Activated T-helper 17 cell treated with anti-CD3 and anti-CD28 coated beads, Interleukin-2, amount 50 U/mL, for 72 hours (primary cell): Measurements from ENCODE around the gene CUBN. TPM values are rescaled to one million over a fixed set of nuclear protein-coding genes. Genes with fewer than 3 reads are reported as not detected.

Source experiments
- ATAC-seq: fragments of 150-1000 bp; cut with Tn5 transposase; replicated peaks from 2 replicates; pipeline ENCODE4 v1.10.0; 2021; ENCODE audit warnings: mild to moderate bottlenecking, moderate library complexity
- H3K27ac Mint-ChIP-seq: one replicate; pipeline ENCODE4 v1.8.0; 2022; ENCODE audit warnings: mixed read lengths
- H3K27me3 Mint-ChIP-seq: one replicate; pipeline ENCODE4 v1.8.0; 2022; ENCODE audit warnings: mixed read lengths
- H3K36me3 Mint-ChIP-seq: one replicate; pipeline ENCODE4 v1.8.0; 2022; ENCODE audit warnings: low read depth, mild to moderate bottlenecking, mixed read lengths
- H3K4me1 Mint-ChIP-seq: one replicate; pipeline ENCODE4 v1.8.0; 2022; ENCODE audit warnings: mixed read lengths
- H3K4me3 Mint-ChIP-seq: one replicate; pipeline ENCODE4 v1.8.0; 2022; ENCODE audit warnings: mild to moderate bottlenecking, mixed read lengths
- H3K9me3 Mint-ChIP-seq: one replicate; pipeline ENCODE4 v1.8.0; 2022; ENCODE audit warnings: mixed read lengths
- total RNA-seq, 2 donors: library from RNA; stranded (reverse); gene quantifications; one replicate each; pipeline ENCODE4 v1.2.3, GENCODE V29; 2022

The CUBN gene
- total RNA-seq, 2 donors from 2014 or later: 0.41 to 0.45 TPM

GRCh38 chr10:16883084-16883483 lies 246.5 kb downstream of the CUBN start:
- Mint-ChIP-seq H3K36me3 (no peaks in the 10 kb centered on the region), H3K4me3 (no peak overlapping the region), H3K27me3 (no peaks in the 10 kb centered on the region), H3K9me3 (peaks cover 7% of the 10 kb centered on the region), H3K4me1 (no peaks in the 10 kb centered on the region), H3K27ac (no peak overlapping the region)
- no peak for ATAC-seq

- Mint-ChIP-seq H3K36me3 (no peaks in the 10 kb centered on the region), H3K27me3 (no peaks in the 10 kb centered on the region), H3K4me1 (no peaks in the 10 kb centered on the region), H3K4me3 (no peak overlapping the region), H3K27ac (no peak overlapping the region), H3K9me3 (no peaks in the 10 kb centered on the region)
- no peak for ATAC-seq
These were observed 259.3 kb downstream of the CUBN start for GRCh38 chr10:16870331-16870730.

DNA sequence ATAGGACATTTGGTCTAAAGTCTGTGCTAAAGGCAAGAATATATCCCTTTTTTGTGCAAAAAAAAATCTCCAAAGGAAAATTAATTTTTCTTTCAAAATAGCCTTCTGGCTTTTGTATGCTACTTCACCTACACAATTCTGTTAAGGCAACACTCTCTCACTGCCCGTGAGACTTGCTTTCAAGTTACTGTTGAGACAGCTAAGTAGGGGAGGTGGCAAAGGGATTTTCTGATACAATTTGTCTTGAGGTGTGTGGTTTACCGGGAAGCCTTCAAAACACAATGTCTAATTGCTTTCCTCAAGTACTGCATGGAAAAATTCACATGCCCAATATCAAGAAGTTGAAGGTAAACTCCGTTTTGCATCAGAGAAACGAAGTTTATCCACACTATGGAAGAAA lies 261.6 kb downstream of the CUBN start:
- Mint-ChIP-seq H3K27me3 (no peaks in the 10 kb centered on the region), H3K9me3 (no peaks in the 10 kb centered on the region), H3K36me3 (no peaks in the 10 kb centered on the region), H3K4me1 (no peaks in the 10 kb centered on the region), H3K4me3 (no peak overlapping the region), H3K27ac (no peak overlapping the region)
- no peak for ATAC-seq

DNA sequence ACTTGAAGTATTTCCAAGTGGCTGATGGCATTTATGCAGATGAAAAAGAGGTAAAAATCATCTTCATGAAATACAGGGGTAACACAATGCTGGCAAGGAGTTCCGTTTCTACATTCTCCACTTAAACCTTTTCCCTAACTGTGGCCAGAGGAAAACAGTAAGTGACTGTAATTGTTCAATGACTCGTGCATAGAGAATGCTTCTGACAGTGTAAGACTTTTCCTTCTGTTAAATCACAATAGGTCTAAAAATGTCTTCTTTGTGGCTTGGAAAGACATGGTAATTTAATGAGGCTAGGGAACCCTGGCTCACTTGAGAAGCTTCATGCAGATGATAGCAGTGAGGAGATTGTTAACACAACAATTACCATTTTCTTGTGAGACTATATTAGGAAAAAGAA lies 262.1 kb downstream of the CUBN start:
- Mint-ChIP-seq H3K4me1 (no peaks in the 10 kb centered on the region), H3K27me3 (no peaks in the 10 kb centered on the region), H3K4me3 (no peak overlapping the region), H3K36me3 (no peaks in the 10 kb centered on the region), H3K9me3 (no peaks in the 10 kb centered on the region), H3K27ac (no peak overlapping the region)
- no peak for ATAC-seq

GRCh38 chr10:16866541-16867275 lies 262.9 kb downstream of the CUBN start:
- ATAC-seq: no peak
- Mint-ChIP-seq H3K4me3 (no peak overlapping the region), H3K27me3 (no peaks in the 10 kb centered on the region), H3K36me3 (no peaks in the 10 kb centered on the region), H3K4me1 (no peaks in the 10 kb centered on the region), H3K9me3 (no peaks in the 10 kb centered on the region), H3K27ac (no peak overlapping the region)

GRCh38 chr10:16865766-16866165 lies 263.8 kb downstream of the CUBN start:
- ATAC-seq: no peak
- peaks cover 2% of the 10 kb centered on the region for H3K9me3 Mint-ChIP-seq
- no peaks in the 10 kb centered on the region for H3K36me3 Mint-ChIP-seq
- H3K4me3 Mint-ChIP-seq: no peak overlapping the region
- H3K4me1 Mint-ChIP-seq: no peaks in the 10 kb centered on the region
- H3K27ac Mint-ChIP-seq: no peak overlapping the region
- H3K27me3 Mint-ChIP-seq: no peaks in the 10 kb centered on the region

GRCh38 chr10:16863766-16864165 lies 265.8 kb downstream of the CUBN start:
- ATAC-seq: no peak
- no peaks in the 10 kb centered on the region for H3K36me3 Mint-ChIP-seq
- H3K4me1 Mint-ChIP-seq: no peaks in the 10 kb centered on the region
- H3K9me3 Mint-ChIP-seq: peaks cover 5% of the 10 kb centered on the region
- H3K27ac Mint-ChIP-seq: no peak overlapping the region
- no peak overlapping the region for H3K4me3 Mint-ChIP-seq
- H3K27me3 Mint-ChIP-seq: no peaks in the 10 kb centered on the region

DNA sequence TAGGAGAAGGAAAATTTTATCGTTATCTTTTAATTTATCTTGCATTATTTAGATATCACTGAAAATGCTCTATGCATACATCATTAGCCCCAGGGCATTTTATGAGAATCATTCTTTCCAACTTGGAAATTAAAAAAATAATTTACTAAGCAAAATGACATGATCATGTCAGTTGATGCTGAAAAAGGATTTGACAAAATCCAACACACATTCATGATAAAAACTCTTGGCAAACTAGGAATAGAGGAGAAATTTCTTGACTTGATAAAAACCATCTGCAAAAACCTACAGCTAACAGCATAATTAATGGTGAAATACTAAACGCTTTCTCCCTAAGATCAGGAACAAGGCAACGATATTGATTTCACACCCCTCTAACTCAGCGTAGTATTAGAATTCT lies 272.2 kb downstream of the CUBN start:
- H3K27me3 Mint-ChIP-seq: peaks cover 2% of the 10 kb centered on the region
- no peaks in the 10 kb centered on the region for H3K4me1 Mint-ChIP-seq
- ATAC-seq: no peak
- no peak overlapping the region for H3K27ac Mint-ChIP-seq
- H3K4me3 Mint-ChIP-seq: no peak overlapping the region
- peaks cover 5% of the 10 kb centered on the region for H3K9me3 Mint-ChIP-seq
- H3K36me3 Mint-ChIP-seq: no peaks in the 10 kb centered on the region

- Mint-ChIP-seq H3K4me3 (no peak overlapping the region), H3K9me3 (peaks cover 5% of the 10 kb centered on the region)
These were observed 273.0 kb downstream of the CUBN start for GRCh38 chr10:16856567-16856966.

GRCh38 chr10:16856092-16856491 lies 273.5 kb downstream of the CUBN start:
- Mint-ChIP-seq H3K36me3 (no peaks in the 10 kb centered on the region), H3K27me3 (peaks cover 2% of the 10 kb centered on the region)

More at GRCh38 chr10:16856567-16856966, 273.0 kb downstream of the CUBN start:
- H3K27me3 Mint-ChIP-seq: peaks cover 2% of the 10 kb centered on the region
- no peak overlapping the region for H3K27ac Mint-ChIP-seq
- no peaks in the 10 kb centered on the region for H3K4me1 Mint-ChIP-seq
- no peak for ATAC-seq
- H3K36me3 Mint-ChIP-seq: no peaks in the 10 kb centered on the region

DNA sequence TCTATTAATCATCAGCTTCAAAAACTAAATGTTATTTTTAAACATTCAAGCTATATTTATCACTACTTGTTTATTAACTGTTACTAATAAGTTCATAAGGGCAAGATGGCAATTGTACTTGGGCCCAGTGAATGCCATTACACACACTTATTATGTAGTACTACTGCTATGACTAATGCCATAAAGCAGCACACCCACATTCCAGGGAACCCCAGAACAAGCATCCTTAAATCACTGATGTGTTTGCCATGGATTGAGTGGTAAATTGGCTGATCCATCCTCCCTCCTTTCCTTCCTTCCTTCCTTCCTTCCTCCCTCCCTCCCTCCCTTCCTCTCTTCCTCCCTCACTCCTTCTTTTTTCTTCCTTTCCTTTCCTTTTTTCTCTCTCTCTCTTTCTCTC lies 275.0 kb downstream of the CUBN start:
- no peak for ATAC-seq
- no peaks in the 10 kb centered on the region for H3K9me3 Mint-ChIP-seq

More at GRCh38 chr10:16856092-16856491, 273.5 kb downstream of the CUBN start:
- ATAC-seq: no peak
- Mint-ChIP-seq H3K4me3 (no peak overlapping the region), H3K27ac (no peak overlapping the region), H3K9me3 (peaks cover 5% of the 10 kb centered on the region), H3K4me1 (no peaks in the 10 kb centered on the region)

DNA sequence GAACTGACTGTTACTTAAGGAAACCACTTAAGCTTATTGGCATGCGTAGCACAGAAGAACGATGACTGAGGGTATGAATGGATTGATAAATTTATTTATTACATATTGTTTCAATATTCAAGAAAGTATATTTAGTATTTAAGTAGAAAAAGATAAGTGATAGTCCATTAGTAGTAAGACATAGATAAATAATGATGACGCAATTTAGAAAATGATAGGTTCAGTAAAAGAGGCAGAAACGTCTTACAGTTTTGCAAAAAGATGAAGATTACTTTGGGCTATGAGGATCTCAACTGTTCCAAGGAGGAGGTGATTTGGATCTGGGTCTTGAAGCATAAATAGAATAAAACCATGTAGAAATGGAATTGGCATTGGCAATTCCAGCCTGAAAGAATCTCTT lies 275.8 kb downstream of the CUBN start:
- H3K4me1 Mint-ChIP-seq: no peaks in the 10 kb centered on the region
- no peak for ATAC-seq
- no peak overlapping the region for H3K27ac Mint-ChIP-seq
- H3K36me3 Mint-ChIP-seq: no peaks in the 10 kb centered on the region
- no peak overlapping the region for H3K4me3 Mint-ChIP-seq
- peaks cover 2% of the 10 kb centered on the region for H3K27me3 Mint-ChIP-seq
- H3K9me3 Mint-ChIP-seq: no peaks in the 10 kb centered on the region

More for the DNA sequence above, 275.0 kb downstream of the CUBN start:
- Mint-ChIP-seq H3K36me3 (no peaks in the 10 kb centered on the region), H3K27ac (no peak overlapping the region), H3K4me3 (no peak overlapping the region), H3K27me3 (peaks cover 2% of the 10 kb centered on the region), H3K4me1 (no peaks in the 10 kb centered on the region)

GRCh38 chr10:16853201-16853600 lies 276.4 kb downstream of the CUBN start:
- Mint-ChIP-seq H3K9me3 (no peaks in the 10 kb centered on the region), H3K27me3 (peaks cover 2% of the 10 kb centered on the region), H3K4me3 (no peak overlapping the region), H3K27ac (no peak overlapping the region), H3K4me1 (no peaks in the 10 kb centered on the region), H3K36me3 (no peaks in the 10 kb centered on the region)
- no peak for ATAC-seq

GRCh38 chr10:16852624-16853023 lies 277.0 kb downstream of the CUBN start:
- H3K9me3 Mint-ChIP-seq: no peaks in the 10 kb centered on the region
- no peaks in the 10 kb centered on the region for H3K36me3 Mint-ChIP-seq
- H3K27ac Mint-ChIP-seq: no peak overlapping the region
- H3K4me3 Mint-ChIP-seq: no peak overlapping the region
- peaks cover 2% of the 10 kb centered on the region for H3K27me3 Mint-ChIP-seq
- no peaks in the 10 kb centered on the region for H3K4me1 Mint-ChIP-seq
- ATAC-seq: no peak

DNA sequence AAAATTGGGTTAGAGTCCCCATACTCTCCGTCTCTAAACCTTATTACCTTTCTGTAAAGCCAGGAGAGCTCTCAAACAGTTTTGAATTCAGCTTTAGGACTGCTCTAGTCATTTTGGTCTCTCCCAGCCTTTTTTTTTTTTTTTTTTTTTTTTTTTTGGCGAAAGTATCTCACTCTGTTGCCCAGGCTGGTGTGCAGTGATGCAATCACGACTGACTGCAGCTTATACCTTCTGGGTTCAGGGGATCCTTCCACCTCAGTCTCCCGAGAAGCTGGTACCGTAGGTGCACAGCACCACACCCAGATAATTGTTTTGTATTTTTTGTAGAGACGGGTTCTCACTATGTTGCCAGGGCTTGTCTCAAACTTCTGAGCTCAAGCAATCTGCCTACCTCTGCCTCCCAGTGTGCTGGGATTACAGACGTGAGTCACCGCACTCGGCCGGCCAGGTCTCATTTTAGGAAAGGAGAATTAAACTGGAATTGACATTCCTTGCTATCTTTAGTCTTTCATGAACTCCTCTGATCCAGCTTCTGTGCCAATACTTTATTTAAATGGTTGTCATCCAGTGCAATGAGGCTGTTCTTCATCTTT lies 281.0 kb downstream of the CUBN start:
- no peak for ATAC-seq
- Mint-ChIP-seq H3K9me3 (no peaks in the 10 kb centered on the region), H3K27me3 (no peaks in the 10 kb centered on the region), H3K4me3 (no peak overlapping the region), H3K27ac (no peak overlapping the region), H3K4me1 (no peaks in the 10 kb centered on the region), H3K36me3 (no peaks in the 10 kb centered on the region)
